ENCODE measurements around the gene TARBP2.

- TF ChIP-seq POLR2A (IDR thresholded peaks at IDR 0.05; ENCODE audit: low read depth, low read length) (no peak), POLR2AphosphoS5 (IDR thresholded peaks at IDR 0.05; ENCODE audit: low read depth, low read length) (no peak), TAF1 (IDR thresholded peaks at IDR 0.05; ENCODE audit: low read depth, low read length) (no peak), POU2F2 (IDR thresholded peaks at IDR 0.05; ENCODE audit: low read depth, low read length) (no peak), SPI1 (IDR thresholded peaks at IDR 0.05; ENCODE audit: low read depth, low read length) (no peak), PAX5 (IDR thresholded peaks at IDR 0.05; ENCODE audit: insufficient read depth, low read length, severe bottlenecking) (no peak)
Measured at GRCh38 chr12:53459097-53459496, 42.0 kb upstream of the TARBP2 start.

All from GM12891 (cell line).